HL-60 (cell line): ENCODE measurements around the gene ELOVL6.

Source experiments
- GABPA ChIP-seq: IDR thresholded peaks from 2 replicates; pipeline ENCODE4 v1.6.1; 2012; ENCODE audit warnings: low read depth
- POLR2AphosphoS5 ChIP-seq: IDR thresholded peaks from 2 replicates; pipeline ENCODE4 v1.6.1; 2012; ENCODE audit warnings: low read depth
- SPI1 ChIP-seq: IDR thresholded peaks from 2 replicates; pipeline ENCODE4 v1.6.1; 2012; ENCODE audit warnings: low read depth, mild to moderate bottlenecking, borderline replicate concordance
- TF ChIP-seq, protein P1 (sequence below): IDR thresholded peaks from one replicate; pipeline ENCODE4 v1.5.1; 2011; ENCODE audit warnings: low read length, control low read depth, inconsistent platforms; ENCODE audit not compliant: insufficient read depth
- TF ChIP-seq, protein P2 (sequence below): IDR thresholded peaks from 2 replicates; pipeline ENCODE4 v1.6.1; 2012; ENCODE audit warnings: low read depth; ENCODE audit not compliant: insufficient replicate concordance

DNA sequence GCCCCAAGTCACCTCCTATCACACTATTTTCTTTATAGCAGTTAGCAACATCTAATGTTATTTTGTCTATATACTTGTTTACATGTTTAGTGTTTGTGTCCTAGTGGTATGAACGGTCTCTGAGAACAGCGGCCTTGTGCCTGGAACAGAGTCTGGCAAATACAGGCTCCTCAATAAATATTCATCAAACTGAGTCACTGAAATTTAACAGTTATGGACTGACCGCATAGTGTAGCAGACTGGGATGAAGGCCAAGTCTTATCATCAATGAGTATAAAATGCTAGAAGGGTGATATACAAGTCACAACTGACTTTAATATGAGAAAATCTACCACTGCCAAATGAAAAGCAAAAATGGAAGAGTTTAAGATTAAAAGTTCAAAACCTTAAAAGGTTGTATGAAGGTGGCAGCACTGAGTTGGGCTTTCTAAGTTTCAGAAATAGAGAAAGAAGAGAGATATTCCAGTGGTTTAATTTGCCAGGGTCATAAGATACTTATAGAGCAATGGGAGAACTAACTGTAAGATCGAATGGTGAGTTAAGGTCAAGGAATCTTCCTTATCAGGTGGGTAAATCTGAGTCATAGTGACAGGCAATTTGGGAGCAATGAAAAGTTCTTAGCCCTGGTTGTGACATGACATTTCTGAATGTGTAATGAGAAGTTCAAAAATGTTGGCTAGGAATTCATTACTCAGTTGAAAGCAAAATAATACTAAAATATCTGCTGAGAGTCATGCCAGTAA, 34.9 kb downstream of the ELOVL6 start:
- TF ChIP-seq, protein P1, sequence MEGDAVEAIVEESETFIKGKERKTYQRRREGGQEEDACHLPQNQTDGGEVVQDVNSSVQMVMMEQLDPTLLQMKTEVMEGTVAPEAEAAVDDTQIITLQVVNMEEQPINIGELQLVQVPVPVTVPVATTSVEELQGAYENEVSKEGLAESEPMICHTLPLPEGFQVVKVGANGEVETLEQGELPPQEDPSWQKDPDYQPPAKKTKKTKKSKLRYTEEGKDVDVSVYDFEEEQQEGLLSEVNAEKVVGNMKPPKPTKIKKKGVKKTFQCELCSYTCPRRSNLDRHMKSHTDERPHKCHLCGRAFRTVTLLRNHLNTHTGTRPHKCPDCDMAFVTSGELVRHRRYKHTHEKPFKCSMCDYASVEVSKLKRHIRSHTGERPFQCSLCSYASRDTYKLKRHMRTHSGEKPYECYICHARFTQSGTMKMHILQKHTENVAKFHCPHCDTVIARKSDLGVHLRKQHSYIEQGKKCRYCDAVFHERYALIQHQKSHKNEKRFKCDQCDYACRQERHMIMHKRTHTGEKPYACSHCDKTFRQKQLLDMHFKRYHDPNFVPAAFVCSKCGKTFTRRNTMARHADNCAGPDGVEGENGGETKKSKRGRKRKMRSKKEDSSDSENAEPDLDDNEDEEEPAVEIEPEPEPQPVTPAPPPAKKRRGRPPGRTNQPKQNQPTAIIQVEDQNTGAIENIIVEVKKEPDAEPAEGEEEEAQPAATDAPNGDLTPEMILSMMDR = no peak
- TF ChIP-seq SPI1 (no peak), GABPA (no peak), POLR2AphosphoS5 (no peak)
- TF ChIP-seq, protein P2, sequence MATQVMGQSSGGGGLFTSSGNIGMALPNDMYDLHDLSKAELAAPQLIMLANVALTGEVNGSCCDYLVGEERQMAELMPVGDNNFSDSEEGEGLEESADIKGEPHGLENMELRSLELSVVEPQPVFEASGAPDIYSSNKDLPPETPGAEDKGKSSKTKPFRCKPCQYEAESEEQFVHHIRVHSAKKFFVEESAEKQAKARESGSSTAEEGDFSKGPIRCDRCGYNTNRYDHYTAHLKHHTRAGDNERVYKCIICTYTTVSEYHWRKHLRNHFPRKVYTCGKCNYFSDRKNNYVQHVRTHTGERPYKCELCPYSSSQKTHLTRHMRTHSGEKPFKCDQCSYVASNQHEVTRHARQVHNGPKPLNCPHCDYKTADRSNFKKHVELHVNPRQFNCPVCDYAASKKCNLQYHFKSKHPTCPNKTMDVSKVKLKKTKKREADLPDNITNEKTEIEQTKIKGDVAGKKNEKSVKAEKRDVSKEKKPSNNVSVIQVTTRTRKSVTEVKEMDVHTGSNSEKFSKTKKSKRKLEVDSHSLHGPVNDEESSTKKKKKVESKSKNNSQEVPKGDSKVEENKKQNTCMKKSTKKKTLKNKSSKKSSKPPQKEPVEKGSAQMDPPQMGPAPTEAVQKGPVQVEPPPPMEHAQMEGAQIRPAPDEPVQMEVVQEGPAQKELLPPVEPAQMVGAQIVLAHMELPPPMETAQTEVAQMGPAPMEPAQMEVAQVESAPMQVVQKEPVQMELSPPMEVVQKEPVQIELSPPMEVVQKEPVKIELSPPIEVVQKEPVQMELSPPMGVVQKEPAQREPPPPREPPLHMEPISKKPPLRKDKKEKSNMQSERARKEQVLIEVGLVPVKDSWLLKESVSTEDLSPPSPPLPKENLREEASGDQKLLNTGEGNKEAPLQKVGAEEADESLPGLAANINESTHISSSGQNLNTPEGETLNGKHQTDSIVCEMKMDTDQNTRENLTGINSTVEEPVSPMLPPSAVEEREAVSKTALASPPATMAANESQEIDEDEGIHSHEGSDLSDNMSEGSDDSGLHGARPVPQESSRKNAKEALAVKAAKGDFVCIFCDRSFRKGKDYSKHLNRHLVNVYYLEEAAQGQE = no peak
